HG03103 (cell line): ENCODE results near the gene NAP1L4.

Source experiments
- ATAC-seq: cut with Tn5 transposase; IDR thresholded peaks from one replicate; pipeline ENCODE4 v1.9.1; 2021; ENCODE audit warnings: low read depth; ENCODE audit not compliant: unreplicated experiment

Gene NAP1L4

GRCh38 chr11:2992234-2992996 lies at the start of gene NAP1L4:
Gene NAP1L4 (minus strand): TSS chr11:2992329. CDS start chr11:2979220, 13,109 bp downstream.
- peak; percentile 88 for ATAC-seq

DNA sequence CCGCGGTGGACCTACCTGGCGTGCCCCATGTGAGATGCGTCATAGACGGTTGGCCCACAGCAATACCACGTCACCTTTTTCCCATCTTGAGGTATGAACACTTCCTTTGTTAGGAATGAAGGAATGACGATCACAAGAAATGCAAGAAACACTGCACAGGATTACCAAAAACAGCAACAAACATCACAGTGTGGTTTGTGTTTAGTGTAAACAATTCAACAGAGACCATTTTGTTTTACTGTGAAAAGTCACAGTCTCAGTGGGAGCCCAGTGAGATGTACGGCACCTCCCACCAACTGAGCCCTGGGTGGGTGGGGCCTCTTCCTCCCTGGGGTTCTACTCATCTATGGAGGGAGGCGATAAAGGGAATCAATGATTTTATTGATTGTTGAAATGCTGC lies 48.8 kb upstream of the NAP1L4 start:
- no peak for ATAC-seq

DNA sequence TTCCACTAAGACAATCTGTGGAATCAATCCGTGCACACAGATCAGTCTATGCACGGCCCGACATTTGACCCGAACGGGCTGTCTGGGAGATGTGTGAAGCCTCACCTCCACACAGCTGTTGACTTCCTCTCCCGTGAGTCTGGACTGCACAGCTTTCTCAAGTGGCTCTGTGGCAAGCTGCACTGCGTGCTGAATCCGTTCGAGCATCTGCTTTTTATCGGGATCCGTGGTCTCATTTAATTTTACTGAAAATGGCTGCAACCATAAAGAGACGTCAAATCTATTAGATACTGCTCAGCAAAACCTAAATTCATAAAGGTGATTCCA lies 45.8 kb upstream of the NAP1L4 start:
- ATAC-seq, result no peak

- ATAC-seq, result no peak
Observed at GRCh38 chr11:3037040-3037944, 45.2 kb upstream of the NAP1L4 start.

GRCh38 chr11:3036419-3036818 lies 44.3 kb upstream of the NAP1L4 start:
- ATAC-seq, result no peak

- ATAC-seq, result no peak
Observed at GRCh38 chr11:3035333-3035732, 43.2 kb upstream of the NAP1L4 start.

GRCh38 chr11:3030289-3031070 lies 38.4 kb upstream of the NAP1L4 start:
- no peak for ATAC-seq

DNA sequence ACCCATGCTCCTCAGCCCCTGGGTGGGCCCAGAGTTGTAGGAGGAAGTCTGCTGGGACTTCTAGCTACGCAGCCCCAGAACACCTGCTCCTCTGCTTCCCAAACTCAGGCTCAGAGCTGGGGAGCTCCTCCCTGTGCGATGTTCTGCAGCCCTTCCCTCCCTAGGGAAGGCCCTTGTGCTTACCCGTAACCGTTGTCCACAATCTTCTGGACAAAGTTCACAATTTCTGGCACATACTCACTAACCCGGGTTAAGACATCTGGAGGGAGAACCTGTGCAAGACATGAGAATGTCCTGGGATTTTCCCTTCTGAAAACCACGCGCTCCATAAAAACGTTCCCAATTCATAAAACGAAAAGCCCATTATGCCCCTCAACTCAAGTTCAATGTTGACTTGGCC lies 36.7 kb upstream of the NAP1L4 start:
- ATAC-seq, result no peak

- ATAC-seq, result no peak
Observed at GRCh38 chr11:3026803-3027202, 34.7 kb upstream of the NAP1L4 start.

DNA sequence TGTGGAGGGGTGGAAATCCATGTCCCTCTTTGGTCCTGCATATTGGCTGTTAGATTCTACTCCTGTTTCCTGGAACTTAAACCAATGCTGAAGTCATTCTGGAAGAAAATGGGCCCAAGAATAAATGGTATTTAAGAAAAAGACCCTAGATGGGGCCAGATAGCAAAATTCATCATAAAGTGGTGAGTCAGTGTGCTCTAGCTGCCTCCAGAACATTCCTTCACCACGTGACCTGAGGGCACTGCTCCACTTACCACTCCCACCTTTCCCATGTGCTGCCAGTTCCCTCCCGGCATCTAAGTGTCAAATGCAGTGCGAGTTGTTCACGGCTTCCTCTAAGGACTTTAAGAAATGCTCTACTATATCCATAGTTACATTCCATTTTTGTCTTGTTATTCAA lies 30.9 kb upstream of the NAP1L4 start:
- ATAC-seq, result no peak

DNA sequence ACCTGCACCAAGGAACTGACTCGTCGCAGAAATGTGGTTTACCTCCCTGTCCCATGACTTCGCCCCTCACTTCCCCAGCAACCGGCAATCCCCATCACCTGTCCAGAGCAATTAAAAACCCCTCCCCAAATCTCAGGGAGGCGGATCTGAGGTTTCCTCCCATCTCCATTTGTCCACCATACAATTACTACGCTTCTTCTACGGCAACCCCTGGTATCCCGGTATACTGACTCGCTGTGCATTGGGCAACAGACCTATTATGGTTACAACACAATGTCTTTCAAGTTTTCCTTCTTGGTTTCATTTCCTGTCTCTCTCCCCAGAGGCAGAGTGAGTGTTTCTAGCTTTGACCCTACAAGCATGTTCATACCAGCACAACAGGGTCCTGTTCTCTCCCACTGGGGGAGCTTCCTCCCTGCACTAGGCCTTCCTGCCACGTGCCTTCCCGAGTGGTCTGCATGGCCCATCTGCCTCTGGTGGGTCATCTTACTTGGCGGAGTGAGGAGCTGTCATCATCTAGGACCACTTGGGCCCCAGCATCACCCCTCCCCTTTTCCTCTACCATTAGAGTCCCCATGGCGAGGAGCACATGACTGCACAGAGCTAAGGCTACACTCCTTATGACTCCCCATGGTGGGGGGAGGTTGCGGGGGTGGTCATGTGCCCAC lies 30.3 kb upstream of the NAP1L4 start:
- ATAC-seq, result peak; percentile 66

GRCh38 chr11:3021125-3021524 lies 29.0 kb upstream of the NAP1L4 start:
- no peak for ATAC-seq

DNA sequence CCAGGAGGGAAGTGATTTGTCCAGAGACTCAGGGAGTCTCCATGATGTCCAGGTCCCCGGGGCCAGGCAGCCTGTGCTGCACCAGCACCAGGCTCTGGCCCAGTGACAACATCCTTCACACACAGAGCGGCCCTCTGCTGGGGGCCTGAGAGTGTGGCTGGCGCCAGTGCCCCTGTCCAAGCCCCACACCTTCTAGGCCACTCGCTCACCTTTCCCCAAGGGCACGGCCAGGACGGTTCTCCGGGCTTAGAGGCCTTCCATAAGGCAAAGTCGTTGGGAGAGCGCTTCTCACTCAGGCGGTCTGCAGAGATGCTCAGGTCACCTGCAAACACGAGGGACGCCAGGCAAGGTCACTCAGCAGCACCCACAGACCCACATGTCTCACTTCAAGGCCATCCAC lies 27.9 kb upstream of the NAP1L4 start:
- ATAC-seq, result no peak

- ATAC-seq, result no peak
Observed at GRCh38 chr11:3018596-3018995, 26.5 kb upstream of the NAP1L4 start.

- ATAC-seq, result no peak
Observed at GRCh38 chr11:3016861-3017260, 24.7 kb upstream of the NAP1L4 start.

DNA sequence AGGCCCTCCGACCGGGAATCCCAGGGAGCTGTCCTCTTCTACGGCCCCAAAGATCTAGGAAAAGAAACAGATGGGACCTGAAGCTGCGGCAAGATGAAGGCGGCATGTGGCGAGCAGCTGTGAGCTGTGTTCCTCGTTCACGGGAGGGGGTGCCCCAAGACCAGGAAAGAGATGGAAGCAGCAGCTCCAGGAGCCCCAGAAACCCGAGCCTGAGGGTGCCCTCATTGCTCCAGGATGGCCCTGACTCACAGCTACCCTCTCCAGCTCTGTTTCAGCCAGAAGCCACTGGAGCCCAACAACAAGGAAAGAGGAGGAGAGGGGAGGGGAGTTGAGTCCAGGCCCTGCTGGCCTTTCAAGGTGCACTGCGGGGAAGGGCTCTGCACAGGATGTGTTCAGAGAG lies 23.7 kb upstream of the NAP1L4 start:
- ATAC-seq, result no peak

DNA sequence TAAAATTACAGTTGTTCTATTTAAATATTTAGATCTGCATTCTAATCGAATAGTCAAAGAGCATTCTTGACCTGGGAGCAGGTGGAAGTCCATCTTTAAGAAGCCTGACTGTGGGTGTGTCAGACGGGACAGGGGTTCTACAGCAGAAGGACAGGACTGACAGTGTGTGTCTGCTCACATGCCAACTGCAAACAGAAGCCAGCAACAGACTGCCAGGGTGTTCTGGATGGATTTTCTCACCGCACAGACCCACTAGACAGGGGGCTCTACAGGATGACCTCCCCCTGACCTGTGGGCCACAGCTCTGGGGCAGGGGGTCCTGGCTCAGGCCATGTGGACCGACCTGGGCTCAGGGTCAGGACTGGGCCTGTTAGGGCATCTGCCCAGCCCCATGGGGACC lies 22.8 kb upstream of the NAP1L4 start:
- no peak for ATAC-seq

DNA sequence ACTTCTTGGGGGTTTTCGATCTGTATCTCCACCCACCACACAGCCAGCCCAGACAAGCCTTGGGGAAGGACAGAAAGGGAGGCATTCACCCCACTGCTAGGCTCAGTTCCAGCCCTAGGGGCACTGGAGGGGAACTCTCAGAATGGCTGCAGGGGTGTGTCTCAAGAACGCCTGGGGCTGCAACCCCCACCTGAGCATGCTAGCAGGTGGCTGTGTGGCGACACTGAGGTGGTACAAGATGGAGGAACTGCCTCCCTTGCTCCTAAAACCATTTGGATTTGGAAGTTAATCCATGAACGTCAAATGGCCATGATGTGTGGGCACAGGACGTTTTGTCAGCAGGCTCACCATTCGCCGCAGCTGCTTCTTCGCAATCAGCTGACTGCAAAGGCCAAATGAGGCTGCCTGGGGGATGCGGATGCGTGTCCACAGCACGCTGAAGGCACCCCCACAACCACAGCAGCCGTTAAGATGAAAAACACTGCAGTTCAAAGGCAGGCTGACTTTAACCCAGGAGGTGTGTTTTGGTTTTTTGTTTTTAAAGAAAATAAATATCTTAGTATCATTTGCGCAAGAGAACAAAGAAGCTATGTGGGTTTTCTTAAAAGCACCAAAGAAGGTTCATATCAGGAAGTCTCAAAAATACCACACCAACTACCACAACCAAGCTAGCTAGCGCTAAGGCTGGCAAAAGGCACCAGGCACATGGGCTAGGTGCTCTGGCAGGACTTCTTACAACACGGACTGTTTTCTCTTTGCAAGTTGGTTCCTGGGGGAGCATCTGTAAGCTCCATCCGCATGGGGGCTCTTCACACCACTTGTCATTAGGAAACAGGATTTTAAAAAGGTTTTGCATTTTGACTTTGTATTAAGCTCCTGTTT lies 22.2 kb upstream of the NAP1L4 start:
- ATAC-seq, result no peak
